ENCODE data around the gene PDZK1IP1.
"Not testable (repeated sequence)": the region's sequence is repeated elsewhere in the genome, so short reads cannot be mapped to it uniquely, and the experiment has no call there.

Gene PDZK1IP1

GRCh38 chr1:47207803-47208373, 18.1 kb upstream of the PDZK1IP1 start:
- no peak for DNase-seq
- Histone ChIP-seq H3K27me3 (no peaks in the 10 kb centered on the region), H3K9me3 (no peaks in the 10 kb centered on the region), H3K4me1 (no peaks in the 10 kb centered on the region), H3K36me3 (no peaks in the 10 kb centered on the region), H3K4me3 (ENCODE audit: low read depth, low read length) (no peak overlapping the region)
- TF ChIP-seq CTCF (IDR thresholded peaks at IDR 0.05; ENCODE audit: low read depth, low read length) = no peak

- no peaks in the 10 kb centered on the region for H3K36me3 ChIP-seq
- no peak for DNase-seq
- TF ChIP-seq CTCF (IDR thresholded peaks at IDR 0.05; ENCODE audit: low read depth, low read length) = no peak
- no peaks in the 10 kb centered on the region for H3K9me3 ChIP-seq
- no peaks in the 10 kb centered on the region for H3K27me3 ChIP-seq
- no peak overlapping the region for H3K4me3 ChIP-seq (ENCODE audit: low read depth, low read length)
- H3K4me1 ChIP-seq = no peaks in the 10 kb centered on the region
These were observed 16.1 kb upstream of the PDZK1IP1 start for GRCh38 chr1:47205918-47206317.

GRCh38 chr1:47203504-47203903, 13.7 kb upstream of the PDZK1IP1 start:
- H3K4me3 ChIP-seq (ENCODE audit: low read depth, low read length); DNase-seq; H3K36me3 ChIP-seq; H3K27me3 ChIP-seq; H3K4me1 ChIP-seq; H3K9me3 ChIP-seq: not testable (repeated sequence)

- TF ChIP-seq CTCF (IDR thresholded peaks at IDR 0.05; ENCODE audit: low read depth, low read length) = no peak
- Histone ChIP-seq H3K9me3 (no peaks in the 10 kb centered on the region), H3K27me3 (no peaks in the 10 kb centered on the region), H3K36me3 (no peaks in the 10 kb centered on the region), H3K4me1 (no peaks in the 10 kb centered on the region), H3K4me3 (ENCODE audit: low read depth, low read length) (no peak overlapping the region)
- no peak for DNase-seq
These were observed 11.3 kb upstream of the PDZK1IP1 start for GRCh38 chr1:47201179-47201578.

GRCh38 chr1:47198214-47198613, 8.4 kb upstream of the PDZK1IP1 start:
- DNase-seq = no peak
- no peaks in the 10 kb centered on the region for H3K36me3 ChIP-seq
- H3K4me3 ChIP-seq (ENCODE audit: low read depth, low read length) = no peak overlapping the region
- no peak for TF ChIP-seq CTCF (IDR thresholded peaks at IDR 0.05; ENCODE audit: low read depth, low read length)
- H3K4me1 ChIP-seq = no peaks in the 10 kb centered on the region
- H3K9me3 ChIP-seq = no peaks in the 10 kb centered on the region
- H3K27me3 ChIP-seq = no peaks in the 10 kb centered on the region

- no peak for DNase-seq
These were observed 6.8 kb upstream of the PDZK1IP1 start for GRCh38 chr1:47196622-47197021.

GRCh38 chr1:47195981-47196380, 6.1 kb upstream of the PDZK1IP1 start:
- H3K9me3 ChIP-seq; H3K36me3 ChIP-seq; H3K27me3 ChIP-seq; DNase-seq; H3K4me3 ChIP-seq (ENCODE audit: low read depth, low read length); H3K4me1 ChIP-seq: not testable (repeated sequence)

More at GRCh38 chr1:47196622-47197021, 6.8 kb upstream of the PDZK1IP1 start:
- no peak for TF ChIP-seq CTCF (IDR thresholded peaks at IDR 0.05; ENCODE audit: low read depth, low read length)
- Histone ChIP-seq H3K4me1 (no peaks in the 10 kb centered on the region), H3K9me3 (no peaks in the 10 kb centered on the region), H3K27me3 (no peaks in the 10 kb centered on the region), H3K4me3 (ENCODE audit: low read depth, low read length) (no peak overlapping the region), H3K36me3 (no peaks in the 10 kb centered on the region)
